NCI-H2227 (cell line): ENCODE measurements around the gene BCR.

ENCODE experiments used
- DNase-seq: peaks from one replicate; lab custom pipeline; 2025; ENCODE audit not compliant: unreplicated experiment; lab: John Stamatoyannopoulos, UW

The BCR gene

GRCh38 chr22:23258826-23259170 lies 78.5 kb downstream of the BCR start:
- DNase-seq = no peak

- DNase-seq = no peak
Observed at GRCh38 chr22:23259916-23260644, 79.8 kb downstream of the BCR start.

GRCh38 chr22:23260645-23261581 lies 80.6 kb downstream of the BCR start:
- no peak for DNase-seq

- no peak for DNase-seq
Observed at GRCh38 chr22:23261900-23262450, 81.7 kb downstream of the BCR start.

- no peak for DNase-seq
Observed at GRCh38 chr22:23262518-23263332, 82.4 kb downstream of the BCR start.

GRCh38 chr22:23263651-23264555 lies 83.6 kb downstream of the BCR start:
- no peak for DNase-seq

GRCh38 chr22:23264610-23265367 lies 84.5 kb downstream of the BCR start:
- DNase-seq = no peak

GRCh38 chr22:23265368-23265700 lies 85.0 kb downstream of the BCR start:
- no peak for DNase-seq

GRCh38 chr22:23266780-23267179 lies 86.5 kb downstream of the BCR start:
- DNase-seq = no peak

- DNase-seq = no peak
Observed at GRCh38 chr22:23267226-23268043, 87.1 kb downstream of the BCR start.

- no peak for DNase-seq
Observed at GRCh38 chr22:23268139-23268712, 87.9 kb downstream of the BCR start.

GRCh38 chr22:23268877-23269276 lies 88.6 kb downstream of the BCR start:
- no peak for DNase-seq

- no peak for DNase-seq
Observed at GRCh38 chr22:23269441-23270211, 89.3 kb downstream of the BCR start.

GRCh38 chr22:23270212-23270733 lies 90.0 kb downstream of the BCR start:
- no peak for DNase-seq

GRCh38 chr22:23270798-23271596 lies 90.7 kb downstream of the BCR start:
- DNase-seq = no peak

- no peak for DNase-seq
Observed at GRCh38 chr22:23271597-23271908, 91.2 kb downstream of the BCR start.

GRCh38 chr22:23272371-23272770 lies 92.1 kb downstream of the BCR start:
- no peak for DNase-seq
